GM23338 (cell line): Measurements from ENCODE around the gene TTC3.

Experiments used
- CREB1 ChIP-seq: fragments of 250-450 bp; sonication (Bioruptor Pico); IDR thresholded peaks from 2 replicates; pipeline ENCODE4 v1.5.0; 2020; ENCODE audit warnings: low read depth, mild to moderate bottlenecking, moderate library complexity
- EZH2 ChIP-seq: fragments of 200-600 bp; sonication (generic); IDR thresholded peaks from one replicate; pipeline ENCODE4 v1.8.0; 2017; ENCODE audit warnings: antibody characterized with exemption, mild to moderate bottlenecking, low read depth; ENCODE audit not compliant: unreplicated experiment
- EZH2phosphoT487 ChIP-seq: fragments of 200-600 bp; sonication (generic); IDR thresholded peaks from one replicate; pipeline ENCODE4 v1.8.1; 2018; ENCODE audit warnings: antibody characterized with exemption; ENCODE audit not compliant: unreplicated experiment
- POLR2AphosphoS5 ChIP-seq: IDR thresholded peaks from 2 replicates; pipeline ENCODE4 v1.6.1; 2016; ENCODE audit warnings: antibody characterized with exemption, low read depth
- TF ChIP-seq, protein P1 (sequence below), 2 experiments: fragments of 200-600 bp in 1 of 2; sonication (generic) in 1 of 2; conservative IDR thresholded peaks; 2 replicates each; pipeline versions ENCODE4 v1.5.1 to v1.6.1; 2016 to 2017; ENCODE audit warnings: antibody characterized with exemption in 2 of 2, low read depth in 2 of 2, mild to moderate bottlenecking in 2 of 2, moderate library complexity in 1 of 2

DNA sequence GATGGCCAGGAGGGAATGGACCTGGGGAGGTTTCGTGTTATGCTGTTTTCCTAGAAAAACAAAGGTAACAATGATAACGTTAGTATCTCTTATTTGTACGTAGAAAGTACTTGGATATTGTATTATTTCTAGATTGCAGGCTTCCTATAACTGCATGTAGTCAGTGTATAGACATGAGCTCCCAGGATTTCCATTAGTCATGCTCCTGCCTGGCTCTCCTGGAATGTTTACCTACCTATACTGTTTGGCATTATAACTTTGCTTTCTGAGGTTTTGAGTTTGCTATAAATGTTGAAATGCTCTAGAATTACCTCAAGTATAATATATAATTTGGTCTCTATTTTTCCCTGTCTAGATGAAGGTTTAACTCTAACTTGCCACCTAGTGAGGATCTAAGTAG, 66.1 kb downstream of the TTC3 start:
- TF ChIP-seq, protein P1, sequence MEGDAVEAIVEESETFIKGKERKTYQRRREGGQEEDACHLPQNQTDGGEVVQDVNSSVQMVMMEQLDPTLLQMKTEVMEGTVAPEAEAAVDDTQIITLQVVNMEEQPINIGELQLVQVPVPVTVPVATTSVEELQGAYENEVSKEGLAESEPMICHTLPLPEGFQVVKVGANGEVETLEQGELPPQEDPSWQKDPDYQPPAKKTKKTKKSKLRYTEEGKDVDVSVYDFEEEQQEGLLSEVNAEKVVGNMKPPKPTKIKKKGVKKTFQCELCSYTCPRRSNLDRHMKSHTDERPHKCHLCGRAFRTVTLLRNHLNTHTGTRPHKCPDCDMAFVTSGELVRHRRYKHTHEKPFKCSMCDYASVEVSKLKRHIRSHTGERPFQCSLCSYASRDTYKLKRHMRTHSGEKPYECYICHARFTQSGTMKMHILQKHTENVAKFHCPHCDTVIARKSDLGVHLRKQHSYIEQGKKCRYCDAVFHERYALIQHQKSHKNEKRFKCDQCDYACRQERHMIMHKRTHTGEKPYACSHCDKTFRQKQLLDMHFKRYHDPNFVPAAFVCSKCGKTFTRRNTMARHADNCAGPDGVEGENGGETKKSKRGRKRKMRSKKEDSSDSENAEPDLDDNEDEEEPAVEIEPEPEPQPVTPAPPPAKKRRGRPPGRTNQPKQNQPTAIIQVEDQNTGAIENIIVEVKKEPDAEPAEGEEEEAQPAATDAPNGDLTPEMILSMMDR (conservative IDR thresholded peaks at IDR 0.05; ENCODE audit: low read depth in 2 of 2) = no peak
- no peak for TF ChIP-seq EZH2
- no peak for TF ChIP-seq POLR2AphosphoS5
- no peak for TF ChIP-seq EZH2phosphoT487
- TF ChIP-seq CREB1 (CRISPR knock-in tag) = no peak
